Stomach smooth muscle (tissue), 2 donors: ENCODE data around the gene PIGB.

Experiments
- H3K27ac ChIP-seq: one replicate; pipeline ENCODE4 v1.7.0; 2013; ENCODE audit warnings: mild to moderate bottlenecking, low read length, inconsistent platforms
- H3K27me3 ChIP-seq, 2 donors: one replicate each; pipeline ENCODE4 v1.7.0; 2013; ENCODE audit warnings: low read length in 2 of 2; ENCODE audit not compliant: insufficient read depth in 2 of 2, control insufficient read depth in 1 of 2
- H3K36me3 ChIP-seq, 2 donors: one replicate each; pipeline ENCODE4 v1.7.0; 2013; ENCODE audit warnings: low read length in 2 of 2; ENCODE audit not compliant: control insufficient read depth in 2 of 2, insufficient read depth in 2 of 2
- H3K4me1 ChIP-seq: one replicate; pipeline ENCODE4 v1.7.0; 2013; ENCODE audit warnings: low read length; ENCODE audit not compliant: control insufficient read depth, insufficient read depth
- H3K4me3 ChIP-seq, 2 donors: one replicate each; pipeline ENCODE4 v1.7.0; 2013; ENCODE audit warnings: low read length in 2 of 2
- H3K9ac ChIP-seq, 2 donors: one replicate each; pipeline ENCODE4 v1.7.0; 2013; ENCODE audit warnings: low read length in 2 of 2, mild to moderate bottlenecking in 1 of 2
- H3K9me3 ChIP-seq, 2 donors: one replicate each; pipeline ENCODE4 v1.7.0; 2013; ENCODE audit warnings: low read length in 2 of 2; ENCODE audit not compliant: control insufficient read depth in 2 of 2
- donor health status: healthy.
- donor health status: Pancreatic carcinoma.

The PIGB gene

GRCh38 chr15:55319537-55320237 lies 665 bp downstream of the PIGB start:
- Histone ChIP-seq H3K9ac (peak overlapping the region; percentile 97 to 99), H3K4me3 (peak overlapping the region; percentile 97 to 100), H3K27ac (peak overlapping the region; percentile 90), H3K9me3 (no peaks in the 10 kb centered on the region), H3K4me1 (peaks cover 7% of the 10 kb centered on the region), H3K36me3 (peaks cover 0 to 3% of the 10 kb centered on the region in 2 donors), H3K27me3 (no peaks in the 10 kb centered on the region)

- Histone ChIP-seq H3K27me3 (no peaks in the 10 kb centered on the region), H3K9ac (peak overlapping the region in 1 of 2 donors; percentile 48), H3K4me1 (peaks cover 7% of the 10 kb centered on the region), H3K9me3 (no peaks in the 10 kb centered on the region), H3K27ac (no peak overlapping the region), H3K4me3 (peak overlapping the region in 1 of 2 donors; percentile 31), H3K36me3 (peaks cover 0 to 3% of the 10 kb centered on the region in 2 donors)
These were observed 1.2 kb downstream of the PIGB start for GRCh38 chr15:55320238-55320550.

GRCh38 chr15:55320963-55321362 lies 1.9 kb downstream of the PIGB start:
- H3K9ac ChIP-seq: no peak overlapping the region
- no peak overlapping the region for H3K4me3 ChIP-seq
- peaks cover 0 to 3% of the 10 kb centered on the region in 2 donors for H3K36me3 ChIP-seq
- peaks cover 7% of the 10 kb centered on the region for H3K4me1 ChIP-seq
- H3K27ac ChIP-seq: no peak overlapping the region
- no peaks in the 10 kb centered on the region for H3K27me3 ChIP-seq
- no peaks in the 10 kb centered on the region for H3K9me3 ChIP-seq

- Histone ChIP-seq H3K36me3 (peaks cover 0 to 4% of the 10 kb centered on the region in 2 donors), H3K9ac (no peak overlapping the region), H3K4me1 (peaks cover 5% of the 10 kb centered on the region), H3K27ac (no peak overlapping the region), H3K4me3 (no peak overlapping the region), H3K9me3 (no peaks in the 10 kb centered on the region), H3K27me3 (no peaks in the 10 kb centered on the region)
These were observed 3.4 kb downstream of the PIGB start for GRCh38 chr15:55322467-55322866.

GRCh38 chr15:55327387-55327786 lies 8.4 kb downstream of the PIGB start:
- H3K4me3 ChIP-seq: no peak overlapping the region
- no peak overlapping the region for H3K9ac ChIP-seq
- H3K36me3 ChIP-seq: peaks cover 2 to 19% of the 10 kb centered on the region in 2 donors
- no peaks in the 10 kb centered on the region for H3K27me3 ChIP-seq
- no peaks in the 10 kb centered on the region for H3K9me3 ChIP-seq
- H3K27ac ChIP-seq: no peak overlapping the region
- H3K4me1 ChIP-seq: no peaks in the 10 kb centered on the region

GRCh38 chr15:55334371-55334770 lies 15.3 kb downstream of the PIGB start:
- Histone ChIP-seq H3K36me3 (peaks cover 15 to 26% of the 10 kb centered on the region in 2 donors), H3K27me3 (no peaks in the 10 kb centered on the region)

GRCh38 chr15:55334997-55335396 lies 16.0 kb downstream of the PIGB start:
- no peak overlapping the region for H3K27ac ChIP-seq
- peaks cover 15 to 25% of the 10 kb centered on the region in 2 donors for H3K36me3 ChIP-seq
- H3K27me3 ChIP-seq: no peaks in the 10 kb centered on the region
- no peak overlapping the region for H3K4me3 ChIP-seq
- no peak overlapping the region for H3K9ac ChIP-seq
- no peaks in the 10 kb centered on the region for H3K9me3 ChIP-seq
- no peaks in the 10 kb centered on the region for H3K4me1 ChIP-seq

More at GRCh38 chr15:55334371-55334770, 15.3 kb downstream of the PIGB start:
- no peak overlapping the region for H3K27ac ChIP-seq
- H3K9ac ChIP-seq: no peak overlapping the region
- H3K4me1 ChIP-seq: no peaks in the 10 kb centered on the region
- H3K4me3 ChIP-seq: no peak overlapping the region
- H3K9me3 ChIP-seq: no peaks in the 10 kb centered on the region

- Histone ChIP-seq H3K27ac (no peak overlapping the region), H3K9me3 (no peaks in the 10 kb centered on the region), H3K27me3 (no peaks in the 10 kb centered on the region), H3K4me1 (no peaks in the 10 kb centered on the region), H3K36me3 (peaks cover 12 to 14% of the 10 kb centered on the region in 2 donors), H3K9ac (no peak overlapping the region), H3K4me3 (no peak overlapping the region)
These were observed 18.1 kb downstream of the PIGB start for GRCh38 chr15:55337160-55337559.

GRCh38 chr15:55343168-55343567 lies 24.1 kb downstream of the PIGB start:
- Histone ChIP-seq H3K9ac (no peak overlapping the region), H3K4me3 (no peak overlapping the region), H3K27me3 (no peaks in the 10 kb centered on the region), H3K4me1 (no peaks in the 10 kb centered on the region), H3K9me3 (no peaks in the 10 kb centered on the region), H3K36me3 (peaks cover 1 to 3% of the 10 kb centered on the region in 2 donors), H3K27ac (no peak overlapping the region)

- Histone ChIP-seq H3K27me3 (no peaks in the 10 kb centered on the region), H3K36me3 (peaks cover 5 to 6% of the 10 kb centered on the region in 2 donors), H3K4me3 (no peak overlapping the region), H3K9ac (no peak overlapping the region), H3K27ac (no peak overlapping the region), H3K4me1 (no peaks in the 10 kb centered on the region), H3K9me3 (no peaks in the 10 kb centered on the region)
These were observed 25.2 kb downstream of the PIGB start for GRCh38 chr15:55344206-55344605.

- Histone ChIP-seq H3K9ac (no peak overlapping the region), H3K27ac (no peak overlapping the region), H3K9me3 (no peaks in the 10 kb centered on the region), H3K4me1 (no peaks in the 10 kb centered on the region), H3K36me3 (peaks cover 6 to 8% of the 10 kb centered on the region in 2 donors), H3K27me3 (no peaks in the 10 kb centered on the region), H3K4me3 (no peak overlapping the region)
These were observed 29.3 kb downstream of the PIGB start for GRCh38 chr15:55348281-55348778.
